NCI-H460 (cell line): Measurements from ENCODE around the gene AGBL4. TPM values are rescaled to one million over a fixed set of nuclear protein-coding genes. Genes with fewer than 3 reads are reported as not detected.
A peak's percentile ranks its signal among the peaks of the same experiment; 100 is the strongest.

ENCODE experiments used
- DNase-seq: peaks from one replicate; pipeline ENCODE4 v3.0.0-alpha.2; 2016; ENCODE audit warnings: low read depth; ENCODE audit errors: extremely low read depth
- total RNA-seq: library from RNA; depleted of rRNA; stranded (reverse); fragments of >200 nt; shearing (Covaris generic); gene quantifications from 2 replicates; pipeline ENCODE4 v1.2.3, GENCODE V29; 2014

Gene AGBL4
- total RNA-seq, 1 experiment from 2014 or later = not detected

- DNase-seq = no peak
These were observed 1106.7 kb downstream of the AGBL4 start for GRCh38 chr1:48917070-48917454.

DNA sequence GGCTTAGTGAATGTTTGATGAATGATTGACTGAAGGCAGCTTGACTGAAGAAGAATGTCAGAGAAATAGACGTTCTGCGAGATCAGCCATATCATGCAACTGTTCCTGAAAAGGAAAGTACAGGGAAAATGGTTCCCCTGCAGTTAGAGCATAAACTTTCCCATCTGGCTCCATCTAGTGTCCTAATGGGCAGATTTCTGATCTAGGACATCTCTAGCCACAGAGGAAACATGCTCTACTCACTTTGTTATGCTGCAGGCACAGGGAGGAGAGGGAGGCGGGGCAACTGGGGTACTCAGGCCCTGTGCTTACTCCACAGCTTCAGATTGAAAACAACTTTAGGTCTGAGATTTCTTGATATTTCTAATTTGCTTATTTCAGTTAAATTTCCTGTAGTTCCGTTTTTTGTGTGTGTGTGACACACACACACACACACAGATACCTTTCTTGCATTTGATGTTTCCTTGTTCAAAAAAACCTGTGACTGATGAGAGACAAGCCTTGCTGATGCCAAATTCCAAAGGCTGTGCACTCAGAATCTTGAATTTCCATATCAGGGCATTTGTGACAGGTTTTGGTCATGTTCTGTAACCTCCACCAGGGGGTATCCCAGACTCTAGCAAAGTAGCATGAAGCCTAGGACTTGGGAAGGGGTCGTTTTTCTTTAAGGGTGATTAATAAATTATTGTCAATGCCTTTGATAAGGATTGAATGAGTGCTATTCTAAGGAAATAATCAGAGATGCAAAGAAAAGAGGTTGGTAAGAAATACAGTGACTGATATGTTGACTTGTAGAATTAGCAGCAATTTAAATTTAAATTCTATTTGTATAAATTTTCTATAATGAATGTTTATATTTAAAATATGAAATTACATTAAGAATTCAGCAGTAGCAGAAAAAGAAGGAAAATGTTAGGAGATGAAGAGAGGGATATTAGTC, 1107.4 kb downstream of the AGBL4 start:
- DNase-seq = peak; percentile 75

- DNase-seq = no peak
These were observed 1115.1 kb downstream of the AGBL4 start for GRCh38 chr1:48908606-48909005.

- no peak for DNase-seq
These were observed 1117.0 kb downstream of the AGBL4 start for GRCh38 chr1:48906729-48907128.

GRCh38 chr1:48906164-48906563, 1117.6 kb downstream of the AGBL4 start:
- DNase-seq = no peak

DNA sequence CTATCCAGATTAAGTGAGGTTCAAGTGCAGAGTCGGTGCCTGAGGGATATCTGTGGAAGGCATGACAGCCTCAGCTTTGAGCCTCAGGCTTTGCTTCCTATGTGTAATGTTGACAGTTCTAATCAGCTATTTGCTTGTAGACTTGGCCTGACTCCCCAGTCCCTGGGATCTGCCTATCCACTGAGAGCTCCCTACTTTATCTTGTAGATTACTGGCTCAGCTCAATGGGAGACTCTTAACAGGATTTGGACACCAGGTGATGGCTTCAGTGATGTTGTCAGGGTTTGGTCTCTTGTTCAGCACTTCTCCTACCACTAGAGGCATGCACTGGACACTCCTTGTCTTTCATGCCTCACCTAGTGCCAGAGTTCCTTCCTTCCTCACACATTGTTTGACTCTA, 1120.5 kb downstream of the AGBL4 start:
- DNase-seq = no peak

- DNase-seq = no peak
These were observed 1124.9 kb downstream of the AGBL4 start for GRCh38 chr1:48898894-48899293.

- DNase-seq = no peak
These were observed 1134.1 kb downstream of the AGBL4 start for GRCh38 chr1:48889615-48890014.

DNA sequence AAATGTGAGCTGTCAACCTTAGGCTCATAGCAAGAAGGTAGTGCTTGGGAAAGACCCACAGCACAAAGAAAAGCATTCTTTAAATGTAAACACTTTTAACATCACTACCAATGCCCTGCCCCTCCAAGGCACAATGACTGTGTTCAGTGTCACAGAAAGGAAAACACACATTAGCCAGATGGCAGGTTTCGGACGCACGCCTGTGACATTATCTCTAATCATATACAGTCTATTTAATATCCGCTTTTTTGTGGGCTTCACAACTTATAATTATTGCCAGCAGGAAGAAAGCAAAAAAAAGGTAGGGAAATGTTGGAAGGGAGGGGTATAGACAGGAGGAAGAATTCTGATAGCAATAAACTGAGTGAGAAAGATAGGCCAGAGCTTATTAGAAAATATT, 1134.7 kb downstream of the AGBL4 start:
- DNase-seq = no peak

GRCh38 chr1:48887796-48888195, 1136.0 kb downstream of the AGBL4 start:
- DNase-seq = no peak

GRCh38 chr1:48882020-48882419, 1141.7 kb downstream of the AGBL4 start:
- no peak for DNase-seq

- peak; percentile 77 for DNase-seq
These were observed 1145.4 kb downstream of the AGBL4 start for GRCh38 chr1:48878191-48878940.

GRCh38 chr1:48876330-48876785, 1147.4 kb downstream of the AGBL4 start:
- no peak for DNase-seq

GRCh38 chr1:48875552-48876329, 1148.0 kb downstream of the AGBL4 start:
- DNase-seq = no peak

- no peak for DNase-seq
These were observed 1149.8 kb downstream of the AGBL4 start for GRCh38 chr1:48873944-48874343.

DNA sequence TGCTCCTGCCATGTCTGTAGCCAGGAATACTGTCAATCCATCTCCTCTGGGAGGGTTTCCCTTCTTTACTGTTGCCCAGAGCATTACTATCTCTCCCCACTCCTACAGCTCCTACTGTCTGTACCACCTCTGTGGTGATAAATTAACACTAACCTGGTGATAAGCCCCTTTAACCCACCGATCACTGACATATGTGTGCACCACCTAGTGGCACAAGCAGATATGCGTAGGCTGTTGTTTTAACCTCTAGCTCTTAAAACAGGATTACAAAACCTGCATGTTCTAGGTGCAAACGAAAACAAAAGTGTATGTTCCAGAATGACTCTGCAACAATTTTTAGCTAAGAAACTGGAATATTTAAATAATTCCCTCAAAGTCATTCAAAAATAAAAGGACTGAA, 1153.2 kb downstream of the AGBL4 start:
- no peak for DNase-seq

- DNase-seq = no peak
These were observed 1154.4 kb downstream of the AGBL4 start for GRCh38 chr1:48869116-48869893.

- DNase-seq = no peak
These were observed 1158.8 kb downstream of the AGBL4 start for GRCh38 chr1:48864913-48865312.

DNA sequence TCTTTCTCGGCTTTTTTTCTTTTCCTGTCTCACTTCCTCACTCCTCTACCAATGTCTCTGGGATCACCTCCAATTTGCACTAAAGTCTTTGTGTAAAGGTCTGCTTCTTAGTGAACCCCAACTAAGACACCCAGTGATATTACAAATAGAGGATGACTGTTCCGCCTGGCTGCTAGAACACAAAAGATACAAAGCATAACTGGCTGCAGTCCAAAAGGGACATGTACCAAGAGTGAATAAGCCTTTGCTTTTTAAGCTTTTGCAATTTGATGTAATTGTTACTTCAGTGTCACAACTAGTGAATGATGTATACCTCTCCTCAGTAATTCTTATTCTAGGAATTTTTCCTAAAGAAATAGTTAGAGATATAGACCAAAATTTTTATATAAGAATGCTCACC, 1164.3 kb downstream of the AGBL4 start:
- DNase-seq = no peak
